AG09319 (cell line): ENCODE measurements around the gene ARHGAP26.

ENCODE experiments used
- DNase-seq: peaks from one replicate; pipeline ENCODE4 v3.0.0-alpha.2; 2010; ENCODE audit warnings: low read depth; ENCODE audit errors: extremely low read depth
- TF ChIP-seq, protein P1 (sequence below): IDR thresholded peaks from 2 replicates; pipeline ENCODE4 v1.5.1; 2011; ENCODE audit warnings: low read depth, mild to moderate bottlenecking, inconsistent platforms, low read length, moderate library complexity

The ARHGAP26 gene

DNA sequence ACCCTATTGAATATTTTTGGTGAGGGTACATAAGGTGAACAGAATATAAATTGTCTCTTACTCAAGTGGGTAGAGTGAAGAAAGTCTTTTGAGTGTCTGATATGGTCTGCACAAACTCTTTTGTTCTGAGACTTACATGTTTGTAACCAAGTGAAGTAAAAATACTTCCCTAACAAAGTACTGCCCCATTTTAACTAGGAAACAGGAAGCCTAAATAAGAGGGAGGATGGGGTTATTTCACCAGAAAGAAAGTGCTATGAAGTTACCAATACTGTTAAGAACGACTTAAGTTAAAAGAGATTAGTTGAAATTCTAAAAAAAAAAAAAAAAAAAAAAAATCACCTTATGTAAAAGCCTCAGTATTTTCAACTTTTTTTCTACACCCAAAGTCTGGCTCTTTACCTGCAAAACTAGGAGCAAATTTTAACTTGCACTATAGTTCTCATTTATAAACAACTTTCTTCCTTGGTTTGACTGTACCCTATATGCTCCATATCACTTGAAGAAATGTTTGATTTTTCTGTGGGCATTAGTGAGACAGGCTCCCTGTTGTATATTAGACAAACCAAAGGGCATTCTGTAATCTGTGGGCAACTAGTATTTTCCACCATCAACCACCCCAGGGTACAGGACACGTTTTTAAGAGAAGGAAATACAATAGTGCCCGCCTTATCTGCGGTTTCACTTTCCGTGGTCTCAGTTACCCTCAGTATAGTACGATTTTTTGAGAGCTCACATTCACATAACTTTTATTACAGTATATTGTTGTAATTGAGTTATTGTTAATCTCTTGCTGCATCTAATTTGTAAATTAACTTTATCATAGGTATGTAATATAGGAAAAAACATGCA, 505.6 kb downstream of the ARHGAP26 start:
- DNase-seq: no peak
- TF ChIP-seq, protein P1, sequence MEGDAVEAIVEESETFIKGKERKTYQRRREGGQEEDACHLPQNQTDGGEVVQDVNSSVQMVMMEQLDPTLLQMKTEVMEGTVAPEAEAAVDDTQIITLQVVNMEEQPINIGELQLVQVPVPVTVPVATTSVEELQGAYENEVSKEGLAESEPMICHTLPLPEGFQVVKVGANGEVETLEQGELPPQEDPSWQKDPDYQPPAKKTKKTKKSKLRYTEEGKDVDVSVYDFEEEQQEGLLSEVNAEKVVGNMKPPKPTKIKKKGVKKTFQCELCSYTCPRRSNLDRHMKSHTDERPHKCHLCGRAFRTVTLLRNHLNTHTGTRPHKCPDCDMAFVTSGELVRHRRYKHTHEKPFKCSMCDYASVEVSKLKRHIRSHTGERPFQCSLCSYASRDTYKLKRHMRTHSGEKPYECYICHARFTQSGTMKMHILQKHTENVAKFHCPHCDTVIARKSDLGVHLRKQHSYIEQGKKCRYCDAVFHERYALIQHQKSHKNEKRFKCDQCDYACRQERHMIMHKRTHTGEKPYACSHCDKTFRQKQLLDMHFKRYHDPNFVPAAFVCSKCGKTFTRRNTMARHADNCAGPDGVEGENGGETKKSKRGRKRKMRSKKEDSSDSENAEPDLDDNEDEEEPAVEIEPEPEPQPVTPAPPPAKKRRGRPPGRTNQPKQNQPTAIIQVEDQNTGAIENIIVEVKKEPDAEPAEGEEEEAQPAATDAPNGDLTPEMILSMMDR: no peak

DNA sequence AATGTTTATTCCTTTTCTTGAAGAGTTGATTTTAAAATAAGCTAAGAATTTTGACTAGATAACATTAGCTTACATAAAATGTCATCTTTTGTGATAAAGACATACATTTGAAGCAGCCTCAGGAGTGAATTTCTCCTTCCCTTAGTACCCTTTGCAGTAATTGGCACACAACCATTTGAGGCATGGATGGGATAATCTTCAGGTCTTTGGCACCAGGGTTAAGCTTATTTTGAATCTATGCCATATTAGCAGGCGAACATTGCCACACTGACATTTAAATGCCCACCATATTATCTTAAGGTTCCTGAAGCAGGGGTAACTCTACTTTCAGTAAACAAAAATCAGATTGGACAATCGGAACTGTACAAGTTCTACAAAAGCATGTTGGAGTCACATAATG, 507.4 kb downstream of the ARHGAP26 start:
- TF ChIP-seq, protein P1: no peak
- no peak for DNase-seq
